Astrocyte of the spinal cord (primary cell): Measurements from ENCODE around the gene MT1M.
A peak's percentile ranks its signal among the peaks of the same experiment; 100 is the strongest.

Source experiments
- DNase-seq: peaks from one replicate; pipeline ENCODE4 v3.0.0; 2011; ENCODE audit warnings: low read depth, low spot score
- H3K4me3 ChIP-seq: 2 replicates; pipeline ENCODE4 v1.5.1; 2011; ENCODE audit warnings: low read depth, mild to moderate bottlenecking, low read length, moderate library complexity
- CTCF ChIP-seq: IDR thresholded peaks from 2 replicates; pipeline ENCODE4 v1.5.1; 2012; ENCODE audit warnings: low read depth, mild to moderate bottlenecking, low read length, inconsistent platforms
- in situ Hi-C: cut with HindIII; loops from 2 replicates; pipeline ENCODE4 v1.10.0; 2017; ENCODE audit warnings: low sequenced_read_pairs

Gene MT1M

GRCh38 chr16:56633535-56633934 is 1.1 kb downstream of the MT1M start:
- no peak for DNase-seq
- in situ Hi-C loops: no loop called here
- H3K4me3 ChIP-seq: no peak overlapping the region
- TF ChIP-seq CTCF: no peak

- no peak for TF ChIP-seq CTCF
- H3K4me3 ChIP-seq: peak overlapping the region; percentile 15
- in situ Hi-C loops: no loop called here
- no peak for DNase-seq
Observed at GRCh38 chr16:56634715-56635440, 2.4 kb downstream of the MT1M start.

- in situ Hi-C loops: no loop called here
- H3K4me3 ChIP-seq: peak overlapping the region; percentile 15
- no peak for DNase-seq
- TF ChIP-seq CTCF: no peak
Observed at GRCh38 chr16:56635441-56635967, 3.0 kb downstream of the MT1M start.

GRCh38 chr16:56636616-56637413 is 4.4 kb downstream of the MT1M start:
- TF ChIP-seq CTCF: no peak
- H3K4me3 ChIP-seq: no peak overlapping the region
- no peak for DNase-seq
- in situ Hi-C loops: no loop called here

- peak; percentile 30 for DNase-seq
- peak within 1 kb of the TSS; percentile 51 for H3K4me3 ChIP-seq
- no peak for TF ChIP-seq CTCF
- in situ Hi-C loops: no loop called here
Observed at GRCh38 chr16:56637814-56638750, 5.6 kb downstream of the MT1M start, which contains the start of gene MT1A. Gene MT1A, plus strand, starts transcription at chr16:56638666. Its CDS starts 73 bp downstream, at chr16:56638739.

GRCh38 chr16:56639045-56639444 is 6.6 kb downstream of the MT1M start:
- no peak for DNase-seq
- no peak for TF ChIP-seq CTCF
- in situ Hi-C loops: no loop called here
- no peak overlapping the region for H3K4me3 ChIP-seq
